ENCODE data around the gene KDM4B. TPM values are rescaled to one million over a fixed set of nuclear protein-coding genes. Genes with fewer than 3 reads are reported as not detected.
"Not testable (repeated sequence)": the region's sequence is repeated elsewhere in the genome, so short reads cannot be mapped to it uniquely, and the experiment has no call there.

The KDM4B gene
- total and polyA plus RNA-seq, 3 donors from 2014 or later, result 33.3 to 72.7 (median 67.7) TPM

GRCh38 chr19:5194641-5195040, 225.7 kb downstream of the KDM4B start:
- no peak for DNase-seq
- 90 to 95% methylated on average over 4 of the region's 4 CpGs for WGBS, 2 donors
- no peaks in the 10 kb centered on the region for H3K4me1 ChIP-seq
- no peaks in the 10 kb centered on the region for H3K36me3 ChIP-seq (ENCODE audit: low read depth, missing control alignments)
- no peaks in the 10 kb centered on the region for H3K9me3 ChIP-seq
- no peak overlapping the region for H3K4me3 ChIP-seq
- H3K27ac ChIP-seq, result no peak overlapping the region
- H3K27me3 ChIP-seq, result no peaks in the 10 kb centered on the region
- TF ChIP-seq CTCF (IDR thresholded peaks at IDR 0.05) (no peak), POLR2A (IDR thresholded peaks at IDR 0.05) (no peak)
- intact Hi-C loops (cut with DNase I; ENCODE audit: low total_unique reads), result no loop called here

GRCh38 chr19:5195587-5195986, 226.7 kb downstream of the KDM4B start:
- intact Hi-C loops (cut with DNase I; ENCODE audit: low total_unique reads); H3K27ac ChIP-seq; H3K27me3 ChIP-seq; DNase-seq; H3K36me3 ChIP-seq (ENCODE audit: low read depth, missing control alignments); H3K9me3 ChIP-seq; H3K4me3 ChIP-seq; H3K4me1 ChIP-seq: not testable (repeated sequence)
- WGBS, 2 donors, result 64 to 83% methylated on average over 3 of the region's 3 CpGs

GRCh38 chr19:5196832-5197231, 227.9 kb downstream of the KDM4B start:
- intact Hi-C loops (cut with DNase I; ENCODE audit: low total_unique reads), result no loop called here
- no peaks in the 10 kb centered on the region for H3K36me3 ChIP-seq (ENCODE audit: low read depth, missing control alignments)
- no peak overlapping the region for H3K4me3 ChIP-seq
- H3K27ac ChIP-seq, result no peak overlapping the region
- no peak for DNase-seq
- no peak for TF ChIP-seq CTCF (IDR thresholded peaks at IDR 0.05)
- TF ChIP-seq POLR2A (IDR thresholded peaks at IDR 0.05), result no peak
- no peaks in the 10 kb centered on the region for H3K27me3 ChIP-seq
- H3K4me1 ChIP-seq, result no peaks in the 10 kb centered on the region
- H3K9me3 ChIP-seq, result no peaks in the 10 kb centered on the region
- WGBS, 2 donors, result 94 to 100% methylated on average over 5 of the region's 5 CpGs

- Histone ChIP-seq H3K36me3 (ENCODE audit: low read depth, missing control alignments) (no peaks in the 10 kb centered on the region), H3K27ac (no peak overlapping the region), H3K4me3 (no peak overlapping the region), H3K27me3 (no peaks in the 10 kb centered on the region), H3K9me3 (no peaks in the 10 kb centered on the region), H3K4me1 (no peaks in the 10 kb centered on the region)
- intact Hi-C loops (cut with DNase I; ENCODE audit: low total_unique reads), result no loop called here
- TF ChIP-seq CTCF (IDR thresholded peaks at IDR 0.05) (no peak), POLR2A (IDR thresholded peaks at IDR 0.05) (no peak)
- no peak for DNase-seq
- WGBS, 2 donors, result 77 to 94% methylated on average over 4 of the region's 4 CpGs
Measured at GRCh38 chr19:5200844-5201243, 231.9 kb downstream of the KDM4B start.

- no peak for TF ChIP-seq POLR2A (IDR thresholded peaks at IDR 0.05)
- no peak for TF ChIP-seq CTCF (IDR thresholded peaks at IDR 0.05)
- Histone ChIP-seq H3K27ac (no peak overlapping the region), H3K36me3 (ENCODE audit: low read depth, missing control alignments) (no peaks in the 10 kb centered on the region), H3K27me3 (no peaks in the 10 kb centered on the region), H3K4me3 (no peak overlapping the region), H3K9me3 (no peaks in the 10 kb centered on the region), H3K4me1 (no peaks in the 10 kb centered on the region)
- 80 to 96% methylated on average over 4 of the region's 4 CpGs for WGBS, 2 donors
- intact Hi-C loops (cut with DNase I; ENCODE audit: low total_unique reads), result no loop called here
- no peak for DNase-seq
Measured at GRCh38 chr19:5202553-5202952, 233.6 kb downstream of the KDM4B start.

Small RNA genes within 50 kb of the gene (microRNA-seq; reads per million reads assigned to microRNA genes)
- 0 reads per million in 2 donors for gene MIR4747 (ENCODE audit: borderline number of aligned reads in 2 of 2, borderline replicate concordance in 1 of 2)

Small RNA genes within 50 kb of the gene (small RNA-seq; reads per million reads assigned to genes)
- gene MIR4747, result 0 reads per million in 2 donors

Other genes with a start within 250 kb of the KDM4B start
- 10 to 100 TPM; 65.1 to 74.2 TPM for gene DPP9, start 245.3 kb upstream of the KDM4B start, total RNA-seq
- 24.6 TPM for gene DPP9, start 245.3 kb upstream of the KDM4B start, polyA plus RNA-seq (ENCODE audit: insufficient read depth, low read depth, low replicate concordance)
- 10 to 100 TPM; 14.3 to 15.8 TPM for gene FEM1A, start 177.4 kb upstream of the KDM4B start, total RNA-seq
- 7.5 TPM for gene FEM1A, start 177.4 kb upstream of the KDM4B start, polyA plus RNA-seq (ENCODE audit: insufficient read depth, low read depth, low replicate concordance)
- 1 to 10 TPM; 5.0 to 6.3 TPM for gene TICAM1, start 137.4 kb upstream of the KDM4B start, total RNA-seq
- 4.8 TPM for gene TICAM1, start 137.4 kb upstream of the KDM4B start, polyA plus RNA-seq (ENCODE audit: insufficient read depth, low read depth, low replicate concordance)
- gene PLIN3, start 101.4 kb upstream of the KDM4B start, total RNA-seq, result 10 to 100 TPM; 63.4 to 82.8 TPM
- gene PLIN3, start 101.4 kb upstream of the KDM4B start, polyA plus RNA-seq (ENCODE audit: insufficient read depth, low read depth, low replicate concordance), result 109 TPM
- gene ARRDC5, start 66.2 kb upstream of the KDM4B start, total RNA-seq, result 10 to 100 TPM in 1 of 2 donors, 1 to 10 TPM in 1; 8.7 to 17.4 TPM
- 26.2 TPM for gene ARRDC5, start 66.2 kb upstream of the KDM4B start, polyA plus RNA-seq (ENCODE audit: insufficient read depth, low read depth, low replicate concordance)
- 10 to 100 TPM in 1 of 2 donors, 1 to 10 TPM in 1; 10.0 to 11.7 TPM for gene UHRF1, start 59.6 kb upstream of the KDM4B start, total RNA-seq
- gene UHRF1, start 59.6 kb upstream of the KDM4B start, polyA plus RNA-seq (ENCODE audit: insufficient read depth, low read depth, low replicate concordance), result 9.3 TPM